Ovary (tissue), 3 donors: Measurements from ENCODE around the gene SF3A1.

Source experiments
- CTCF ChIP-seq, 3 donors: fragments of 450-650 bp in 2 of 3; fragments of 200-600 bp in 1 of 3; IDR thresholded peaks; one replicate each; pipeline versions ENCODE4 v1.5.1 to v1.8.0; 2016 to 2022; ENCODE audit warnings: antibody characterized with exemption in 3 of 3, mild to moderate bottlenecking in 1 of 3
- EP300 ChIP-seq: sonication (generic); formaldehyde crosslinking; IDR thresholded peaks from one replicate; pipeline ENCODE4 v1.6.1; 2017; ENCODE audit warnings: antibody characterized with exemption
- POLR2A ChIP-seq: fragments of 450-650 bp; IDR thresholded peaks from one replicate; pipeline ENCODE4 v1.6.1; 2017; ENCODE audit warnings: antibody characterized with exemption, mild to moderate bottlenecking, moderate library complexity
- donor health status: DM: no; HTN: no; CAD: no.

GRCh38 chr22:30358541-30358940 lies 1.8 kb upstream of the SF3A1 start:
- no peak for TF ChIP-seq CTCF (IDR thresholded peaks at IDR 0.05)
- no peak for TF ChIP-seq POLR2A
- no peak for TF ChIP-seq EP300
